Left ventricle myocardium superior (tissue), 1 donor: ENCODE measurements around the gene TAS2R43. TPM values are rescaled to one million over a fixed set of nuclear protein-coding genes. Genes with fewer than 3 reads are reported as not detected.
"Not testable (repeated sequence)": the region's sequence is repeated elsewhere in the genome, so short reads cannot be mapped to it uniquely, and the experiment has no call there.

Experiments used
- ATAC-seq: fragments of 200-7000 bp; cut with Tn5 transposase; one replicate; pipeline ENCODE4 v1.9.1; 2020; ENCODE audit warnings: mild to moderate bottlenecking, moderate library complexity
- DNase-seq: peaks from one replicate; pipeline ENCODE4 v3.0.0-alpha.2; 2020
- intact Hi-C: fragments of 100-400 bp; cut with micrococcal nuclease; formaldehyde crosslinking; loops from one replicate; pipeline ENCODE4 v1.11.0; 2022
- long read RNA-seq: library from polyadenylated mRNA; unstranded; transcript quantifications from one replicate; pipeline ENCODE4 v2.0.0, GENCODE V29; 2021
- total RNA-seq: library from RNA; stranded (reverse); fragmentation: NEBNext Ultra II Directional; extraction: Animal tissue kit (Norgen Biotek cat#: 25700); gene quantifications from one replicate; pipeline ENCODE4 v1.2.1, GENCODE V29; 2021
- donor health status: DM: no; HTN: yes; CAD: no; lungs with severe emphysema.

Gene TAS2R43, protein sequence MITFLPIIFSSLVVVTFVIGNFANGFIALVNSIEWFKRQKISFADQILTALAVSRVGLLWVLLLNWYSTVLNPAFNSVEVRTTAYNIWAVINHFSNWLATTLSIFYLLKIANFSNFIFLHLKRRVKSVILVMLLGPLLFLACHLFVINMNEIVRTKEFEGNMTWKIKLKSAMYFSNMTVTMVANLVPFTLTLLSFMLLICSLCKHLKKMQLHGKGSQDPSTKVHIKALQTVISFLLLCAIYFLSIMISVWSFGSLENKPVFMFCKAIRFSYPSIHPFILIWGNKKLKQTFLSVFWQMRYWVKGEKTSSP
- total RNA-seq, result not detected
- long read RNA-seq, result 0 reads

- DNase-seq (no peak), ATAC-seq (no peak)
Observed at GRCh38 chr12:11092128-11092527, at the start of gene TAS2R43. TAS2R43 (minus strand) TSS chr12:11092313; CDS start chr12:11092229, 84 bp downstream.

DNA sequence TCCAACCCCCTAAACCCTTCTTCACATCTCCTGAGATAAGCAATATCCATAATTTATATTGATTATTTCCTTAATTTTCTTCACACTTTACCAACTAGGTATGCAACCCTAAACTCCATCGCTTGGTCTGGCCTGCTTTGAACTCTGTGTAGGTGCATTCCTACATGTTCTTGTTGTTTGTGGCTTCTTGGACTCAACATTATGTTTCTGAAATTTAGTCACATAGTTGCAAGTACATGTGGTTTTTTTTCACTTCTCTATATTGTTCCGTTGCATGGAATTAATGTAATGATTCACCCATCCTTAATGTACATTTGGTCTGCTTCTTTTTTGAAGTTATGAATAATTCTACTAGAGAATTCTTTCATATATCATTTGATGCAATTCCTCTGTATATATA is 44.0 kb upstream of the TAS2R43 start:
- intact Hi-C loops, result no loop called here
- ATAC-seq (no peak), DNase-seq (no peak)

More at GRCh38 chr12:11092128-11092527, at the start of gene TAS2R43:
- intact Hi-C loops, result no loop called here

DNA sequence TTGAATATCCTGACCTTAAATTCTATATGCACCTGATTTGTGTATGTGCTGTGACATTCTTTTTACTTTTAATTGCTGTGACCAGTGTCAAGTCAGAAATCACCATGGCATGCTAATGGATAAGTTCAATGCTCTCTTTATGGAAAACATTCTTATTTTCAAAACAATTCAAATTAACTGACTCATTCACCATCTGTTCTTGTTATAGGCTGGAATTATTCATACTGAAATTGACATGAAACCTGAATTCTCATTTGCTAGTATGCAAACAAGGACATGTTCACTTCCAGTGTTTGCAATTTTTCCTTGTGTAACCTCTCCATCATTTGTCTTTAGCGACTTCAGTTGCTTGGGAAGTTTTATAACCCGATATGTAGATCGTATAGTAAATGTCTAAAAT is 42.2 kb upstream of the TAS2R43 start, which contains the start of gene TAS2R30:
Gene TAS2R30 (minus strand): TSS at position 340 of the 400 bp plus-strand sequence. CDS start 400 bp downstream, outside the sequence.
- DNase-seq, result no peak
- intact Hi-C loops, result no loop called here
- no peak for ATAC-seq

DNA sequence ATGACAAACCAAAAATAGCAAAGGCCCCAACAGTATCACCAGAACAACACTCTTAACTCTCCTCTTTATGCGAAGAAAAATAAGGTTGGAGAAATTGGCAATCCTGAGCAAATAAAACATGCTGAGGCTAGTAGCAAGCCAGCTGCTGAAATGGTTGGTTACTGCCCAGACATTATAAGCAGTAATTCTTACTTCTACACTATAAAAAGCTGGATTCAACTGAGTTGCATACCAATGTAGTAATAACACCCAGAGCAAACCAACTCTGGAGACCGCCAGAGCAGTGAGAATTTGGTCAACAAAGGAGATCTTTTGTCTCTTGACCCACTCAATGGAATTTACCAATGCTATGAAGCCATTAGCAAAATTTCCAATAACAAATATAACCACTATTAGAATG is 41.7 kb upstream of the TAS2R43 start:
- ATAC-seq (no peak), DNase-seq (no peak)
- intact Hi-C loops, result no loop called here

GRCh38 chr12:11133162-11133561 is 41.0 kb upstream of the TAS2R43 start:
- ATAC-seq, result no peak
- no peak for DNase-seq
- intact Hi-C loops, result no loop called here

- intact Hi-C loops, result no loop called here
- DNase-seq, result no peak
- peak; percentile 73 for ATAC-seq
Observed at GRCh38 chr12:11130999-11131398, 38.9 kb upstream of the TAS2R43 start.

DNA sequence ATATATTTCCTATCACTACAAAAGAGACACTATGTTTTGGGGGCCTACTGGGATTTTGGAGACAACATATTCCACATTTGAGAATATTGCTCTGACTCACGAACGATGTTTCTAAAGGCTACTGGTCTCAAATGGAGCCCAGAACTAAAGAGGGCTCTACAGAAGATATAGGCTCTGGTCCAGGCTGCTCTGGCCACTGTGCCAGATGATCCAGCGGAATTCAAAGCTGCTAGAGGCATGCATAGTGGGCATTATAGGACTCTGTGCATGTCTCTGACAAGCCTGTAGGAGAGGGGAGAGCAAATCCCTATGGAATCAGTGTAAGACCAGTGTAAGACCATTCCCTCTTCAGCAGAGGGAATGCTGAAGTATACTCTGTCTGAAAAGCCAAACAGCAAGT is 38.3 kb upstream of the TAS2R43 start:
- DNase-seq (no peak), ATAC-seq (peak; percentile 74)
- intact Hi-C loops, result no loop called here

DNA sequence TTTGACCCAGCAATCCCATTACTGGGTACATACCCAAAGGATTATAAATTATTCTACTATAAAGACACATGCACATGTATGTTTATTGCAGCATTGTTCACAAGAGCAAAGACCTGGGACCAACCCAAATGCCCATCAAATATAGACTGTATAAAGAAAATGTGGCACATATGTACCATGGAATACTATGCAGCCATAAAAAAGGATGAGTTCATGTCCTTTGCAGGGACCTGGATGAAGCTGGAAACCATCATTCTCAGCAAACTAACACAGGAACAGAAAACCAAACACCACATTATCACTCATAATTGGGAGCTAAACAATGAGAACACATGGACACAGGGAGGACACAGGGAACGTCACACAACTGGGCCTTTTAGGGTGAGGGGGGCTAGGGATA is 22.0 kb upstream of the TAS2R43 start:
- ATAC-seq, intact Hi-C loops, DNase-seq: not testable (repeated sequence)

GRCh38 chr12:11111213-11111612 is 19.1 kb upstream of the TAS2R43 start:
- intact Hi-C loops, DNase-seq, ATAC-seq: not testable (repeated sequence)

DNA sequence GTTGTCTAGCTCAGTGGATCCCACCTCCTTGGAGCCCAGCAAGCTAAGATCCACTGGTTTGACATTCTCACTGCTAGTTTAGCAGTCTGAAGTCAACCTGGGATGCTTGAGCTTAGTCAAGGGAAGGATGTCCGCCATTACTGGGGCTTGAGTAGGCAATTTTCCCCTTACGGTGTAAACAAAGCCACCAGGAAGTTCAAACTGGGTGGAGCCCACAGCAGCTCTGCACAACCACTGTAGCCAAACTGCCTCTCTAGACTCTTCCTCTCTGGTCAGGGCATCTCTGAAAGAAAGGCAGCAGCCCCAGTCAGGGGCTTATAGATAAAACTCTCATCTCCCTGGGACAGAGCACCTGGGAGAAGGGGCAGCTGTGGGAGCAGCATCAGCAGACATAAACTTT is 16.7 kb upstream of the TAS2R43 start:
- DNase-seq (no peak), ATAC-seq (no peak)
- intact Hi-C loops, result no loop called here

DNA sequence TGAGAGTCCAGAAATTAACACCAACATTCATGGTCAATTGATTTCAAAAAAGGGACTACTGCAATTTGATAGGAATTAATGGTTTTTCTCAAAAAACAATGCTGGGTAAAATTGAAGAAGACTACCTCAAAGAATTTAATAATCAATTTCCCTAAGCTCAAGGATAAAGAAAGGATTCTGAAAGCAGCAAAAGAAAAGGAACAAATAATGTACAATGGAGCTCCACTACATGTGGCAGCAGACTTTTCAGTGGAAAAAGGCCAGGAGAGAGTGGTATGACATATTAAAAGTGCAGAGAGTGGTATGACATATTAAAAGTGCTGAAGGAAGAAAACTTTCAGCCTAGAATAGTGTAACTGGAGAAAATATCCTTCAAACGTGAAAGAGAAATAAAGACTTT is 15.6 kb upstream of the TAS2R43 start:
- intact Hi-C loops, result no loop called here
- DNase-seq, result no peak
- no peak for ATAC-seq

DNA sequence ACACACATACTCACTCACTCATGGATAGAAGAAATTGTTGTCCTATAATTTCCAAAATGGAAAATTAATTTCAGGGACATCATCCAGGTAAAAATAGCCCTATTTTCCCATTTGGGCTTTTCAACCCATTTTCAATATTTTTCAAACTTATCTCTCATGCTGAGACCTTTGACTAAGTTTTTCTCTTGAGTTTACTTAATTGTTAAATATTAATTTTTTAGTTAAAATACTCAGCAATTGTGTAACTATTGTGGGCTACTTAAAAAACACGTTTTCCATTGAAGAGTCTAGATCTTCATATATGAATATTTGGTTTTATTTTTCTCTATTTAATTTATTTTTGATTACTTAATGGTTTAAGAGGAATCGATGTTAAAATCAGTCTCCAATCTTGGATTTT is 14.2 kb upstream of the TAS2R43 start:
- intact Hi-C loops, result no loop called here
- no peak for DNase-seq
- no peak for ATAC-seq

GRCh38 chr12:11105546-11105945 is 13.4 kb upstream of the TAS2R43 start:
- DNase-seq, result no peak
- ATAC-seq, result no peak
- intact Hi-C loops, result no loop called here

DNA sequence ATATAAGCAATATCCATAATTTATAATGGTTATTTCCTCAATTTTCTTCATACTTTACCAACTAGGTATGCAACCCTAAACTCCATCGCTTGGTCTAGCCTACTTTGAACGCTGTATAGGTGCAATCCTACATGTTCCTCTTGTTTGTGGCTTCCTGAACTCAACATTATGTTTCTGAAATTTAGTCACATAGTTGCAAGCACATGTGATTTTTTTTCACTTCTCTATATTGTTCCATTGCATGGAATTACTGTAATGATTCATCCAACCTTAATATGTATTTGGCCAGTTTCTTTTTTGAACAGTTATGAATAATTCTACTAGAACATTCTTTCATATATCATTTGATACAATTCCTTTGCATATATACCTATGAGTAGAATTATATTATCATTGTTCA is 2.8 kb upstream of the TAS2R43 start:
- DNase-seq, intact Hi-C loops, ATAC-seq: not testable (repeated sequence)

GRCh38 chr12:11089246-11089645 is 2.9 kb downstream of the TAS2R43 start:
- ATAC-seq, result no peak
- no peak for DNase-seq
- intact Hi-C loops, result no loop called here

GRCh38 chr12:11085419-11085818 is 6.7 kb downstream of the TAS2R43 start:
- no peak for DNase-seq
- no peak for ATAC-seq
- intact Hi-C loops, result no loop called here

DNA sequence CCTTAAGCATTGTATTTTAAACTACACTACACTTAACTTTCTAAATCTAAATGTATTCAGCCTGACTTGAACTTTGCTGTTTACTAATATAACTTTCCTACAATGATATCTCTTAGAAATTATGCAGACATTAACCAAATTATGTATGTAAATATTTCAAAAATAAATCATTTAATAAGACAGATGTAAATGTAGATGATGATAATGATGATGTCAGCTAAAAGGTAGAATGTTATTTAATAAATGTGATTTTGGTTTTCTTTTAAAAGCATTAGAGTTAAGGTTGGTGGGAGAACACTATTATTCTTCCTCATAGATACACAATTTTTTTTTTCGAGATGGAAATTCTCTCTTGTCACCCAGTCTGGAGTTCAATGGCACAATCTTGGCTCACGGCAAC is 10.1 kb downstream of the TAS2R43 start:
- intact Hi-C loops, result no loop called here
- DNase-seq (no peak), ATAC-seq (no peak)

DNA sequence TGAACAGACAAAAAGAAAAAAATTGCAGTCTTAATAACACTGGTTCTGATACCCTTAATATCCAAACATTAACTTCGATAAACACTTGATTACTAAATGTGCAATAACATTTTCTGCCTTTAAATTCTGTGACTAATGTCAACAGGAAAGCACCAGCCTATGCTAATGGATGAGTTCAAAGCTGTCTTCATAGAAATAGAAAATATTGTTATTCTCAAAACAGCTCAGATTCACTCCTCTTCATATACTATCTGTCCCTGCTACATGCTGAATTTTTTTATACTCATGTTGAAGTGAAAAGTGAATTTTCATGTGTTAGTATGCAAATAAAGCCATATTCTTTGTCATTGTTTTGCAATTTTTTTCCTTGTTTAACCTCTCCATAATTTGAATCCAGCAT is 13.9 kb downstream of the TAS2R43 start:
- ATAC-seq (no peak), DNase-seq (no peak)
- intact Hi-C loops, result no loop called here

DNA sequence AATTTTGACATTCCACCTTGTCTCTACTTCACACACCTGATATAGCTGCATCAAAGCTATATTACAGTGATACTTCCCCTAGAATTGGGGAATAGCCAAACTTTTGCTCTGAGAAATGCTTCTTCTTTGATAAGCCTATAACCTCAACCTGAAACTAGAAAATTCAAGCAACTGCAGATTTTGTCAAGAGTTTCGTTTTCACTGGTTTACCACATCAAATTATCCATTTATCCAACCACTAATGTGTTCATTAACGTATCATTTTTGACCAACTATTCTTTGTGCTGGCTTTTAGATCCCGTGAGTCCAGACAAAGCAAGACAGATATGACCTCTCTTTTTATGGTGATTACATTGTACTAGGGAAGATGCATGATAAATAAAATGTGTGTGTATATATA is 16.5 kb downstream of the TAS2R43 start:
- no peak for ATAC-seq
- no peak for DNase-seq
- intact Hi-C loops, result no loop called here

DNA sequence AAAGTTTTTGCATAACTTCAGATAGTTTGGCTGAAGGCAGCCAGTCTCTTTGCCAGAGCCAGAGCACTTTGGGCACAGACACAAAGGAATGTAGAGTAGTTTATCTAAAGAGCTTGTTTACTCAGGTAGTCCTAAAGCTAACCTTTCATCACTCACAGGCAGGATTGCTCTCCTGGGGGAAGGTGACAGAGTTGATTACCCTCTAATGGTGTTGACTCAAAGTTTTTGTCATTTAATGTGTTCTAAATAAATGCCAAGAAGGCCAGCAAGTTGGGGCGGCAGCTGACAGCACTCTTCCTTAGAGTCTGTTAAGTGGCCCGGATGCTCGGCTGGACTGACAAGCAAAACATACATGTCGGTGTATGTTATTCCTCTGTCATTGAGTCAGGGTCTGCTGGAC is 20.7 kb downstream of the TAS2R43 start:
- ATAC-seq (no peak), DNase-seq (no peak)
- intact Hi-C loops, result no loop called here

GRCh38 chr12:11070999-11071398 is 21.1 kb downstream of the TAS2R43 start:
- no peak for DNase-seq
- ATAC-seq, result no peak
- intact Hi-C loops, result no loop called here
